GM23248 (cell line): Measurements from ENCODE around the gene ABI1.

ENCODE experiments used
- EZH2 ChIP-seq: fragments of 200-600 bp; sonication (generic); IDR thresholded peaks from 2 replicates; pipeline ENCODE4 v1.6.1; 2018; ENCODE audit warnings: antibody characterized with exemption, mild to moderate bottlenecking; ENCODE audit not compliant: insufficient read depth, poor library complexity, severe bottlenecking
- EZH2phosphoT487 ChIP-seq: fragments of 200-600 bp; sonication (generic); IDR thresholded peaks from 2 replicates; pipeline ENCODE4 v1.6.1; 2018; ENCODE audit warnings: antibody characterized with exemption, moderate library complexity, mild to moderate bottlenecking, low read depth; ENCODE audit not compliant: insufficient read depth

- no peak for TF ChIP-seq EZH2phosphoT487
- no peak for TF ChIP-seq EZH2
These were observed 60.3 kb downstream of the ABI1 start for GRCh38 chr10:26800468-26800867.
